Measurements from ENCODE around the gene CCNO.

DNA sequence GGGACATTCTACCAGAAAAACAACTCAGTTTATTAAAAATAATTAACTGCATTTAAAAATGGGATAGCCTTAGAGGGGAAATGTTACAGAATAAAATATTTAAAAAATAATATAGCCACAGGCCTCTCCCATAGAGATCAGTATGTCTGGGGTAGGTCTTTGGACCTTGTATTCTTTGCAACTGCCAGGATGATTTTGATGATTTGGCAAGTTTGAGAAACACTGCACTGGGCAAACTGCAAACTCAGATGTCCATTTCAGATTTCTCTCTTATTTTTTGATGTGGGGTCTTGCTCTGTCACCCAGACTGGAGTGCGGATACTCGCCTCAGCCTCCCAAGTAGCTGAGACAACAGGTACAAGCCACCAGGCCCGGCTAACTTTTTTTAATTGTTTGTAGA, 24.9 kb upstream of the CCNO start:
- TF ChIP-seq, protein P1, sequence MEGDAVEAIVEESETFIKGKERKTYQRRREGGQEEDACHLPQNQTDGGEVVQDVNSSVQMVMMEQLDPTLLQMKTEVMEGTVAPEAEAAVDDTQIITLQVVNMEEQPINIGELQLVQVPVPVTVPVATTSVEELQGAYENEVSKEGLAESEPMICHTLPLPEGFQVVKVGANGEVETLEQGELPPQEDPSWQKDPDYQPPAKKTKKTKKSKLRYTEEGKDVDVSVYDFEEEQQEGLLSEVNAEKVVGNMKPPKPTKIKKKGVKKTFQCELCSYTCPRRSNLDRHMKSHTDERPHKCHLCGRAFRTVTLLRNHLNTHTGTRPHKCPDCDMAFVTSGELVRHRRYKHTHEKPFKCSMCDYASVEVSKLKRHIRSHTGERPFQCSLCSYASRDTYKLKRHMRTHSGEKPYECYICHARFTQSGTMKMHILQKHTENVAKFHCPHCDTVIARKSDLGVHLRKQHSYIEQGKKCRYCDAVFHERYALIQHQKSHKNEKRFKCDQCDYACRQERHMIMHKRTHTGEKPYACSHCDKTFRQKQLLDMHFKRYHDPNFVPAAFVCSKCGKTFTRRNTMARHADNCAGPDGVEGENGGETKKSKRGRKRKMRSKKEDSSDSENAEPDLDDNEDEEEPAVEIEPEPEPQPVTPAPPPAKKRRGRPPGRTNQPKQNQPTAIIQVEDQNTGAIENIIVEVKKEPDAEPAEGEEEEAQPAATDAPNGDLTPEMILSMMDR (IDR thresholded peaks at IDR 0.05) = no peak
- TF ChIP-seq ELF4 (CRISPR knock-in tag; IDR thresholded peaks at IDR 0.05; ENCODE audit: low read depth) (no peak), SP1 (CRISPR knock-in tag; conservative IDR thresholded peaks at IDR 0.05) (no peak), CREM (CRISPR knock-in tag; IDR thresholded peaks at IDR 0.05) (no peak), SMAD3 (CRISPR knock-in tag; IDR thresholded peaks at IDR 0.05; ENCODE audit: borderline replicate concordance) (no peak)
- TF ChIP-seq, protein P2, sequence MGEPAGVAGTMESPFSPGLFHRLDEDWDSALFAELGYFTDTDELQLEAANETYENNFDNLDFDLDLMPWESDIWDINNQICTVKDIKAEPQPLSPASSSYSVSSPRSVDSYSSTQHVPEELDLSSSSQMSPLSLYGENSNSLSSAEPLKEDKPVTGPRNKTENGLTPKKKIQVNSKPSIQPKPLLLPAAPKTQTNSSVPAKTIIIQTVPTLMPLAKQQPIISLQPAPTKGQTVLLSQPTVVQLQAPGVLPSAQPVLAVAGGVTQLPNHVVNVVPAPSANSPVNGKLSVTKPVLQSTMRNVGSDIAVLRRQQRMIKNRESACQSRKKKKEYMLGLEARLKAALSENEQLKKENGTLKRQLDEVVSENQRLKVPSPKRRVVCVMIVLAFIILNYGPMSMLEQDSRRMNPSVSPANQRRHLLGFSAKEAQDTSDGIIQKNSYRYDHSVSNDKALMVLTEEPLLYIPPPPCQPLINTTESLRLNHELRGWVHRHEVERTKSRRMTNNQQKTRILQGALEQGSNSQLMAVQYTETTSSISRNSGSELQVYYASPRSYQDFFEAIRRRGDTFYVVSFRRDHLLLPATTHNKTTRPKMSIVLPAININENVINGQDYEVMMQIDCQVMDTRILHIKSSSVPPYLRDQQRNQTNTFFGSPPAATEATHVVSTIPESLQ (CRISPR knock-in tag; IDR thresholded peaks at IDR 0.05) = no peak
